Heart right ventricle (tissue), 16 donors: ENCODE data around the gene USH2A. TPM values are rescaled to one million over a fixed set of nuclear protein-coding genes. Genes with fewer than 3 reads are reported as not detected.

Experiments
- ATAC-seq, 8 donors: fragments of 200-7000 bp; cut with Tn5 transposase; one replicate each; pipeline ENCODE4 v1.9.1; 2020; ENCODE audit warnings: mild to moderate bottlenecking in 8 of 8, moderate library complexity in 8 of 8, moderate number of reproducible peaks in 1 of 8
- DNase-seq, 2 donors: peaks; one replicate each; pipeline ENCODE4 v3.0.0-alpha.2; 2020
- H3K27ac ChIP-seq, 10 donors: fragments of 200-600 bp; sonication (generic) in 2 of 10; one replicate each; pipeline versions ENCODE4 v1.5.0 to v1.8.0; 2020 to 2022; ENCODE audit warnings: mild to moderate bottlenecking in 3 of 10
- H3K27me3 ChIP-seq, 7 donors: fragments of 200-600 bp; one replicate each; pipeline ENCODE4 v1.8.0; 2021 to 2022; ENCODE audit warnings: mild to moderate bottlenecking in 2 of 7
- H3K36me3 ChIP-seq, 9 donors: fragments of 200-600 bp; sonication (generic) in 1 of 9; one replicate each; pipeline versions ENCODE4 v1.5.0 to v1.8.0; 2020 to 2022; ENCODE audit warnings: mild to moderate bottlenecking in 2 of 9
- H3K4me1 ChIP-seq, 9 donors: fragments of 200-600 bp; sonication (generic) in 1 of 9; one replicate each; pipeline versions ENCODE4 v1.5.0 to v1.8.0; 2020 to 2022; ENCODE audit warnings: mild to moderate bottlenecking in 4 of 9
- H3K4me3 ChIP-seq, 10 donors: fragments of 200-600 bp; sonication (generic) in 2 of 10; one replicate each; pipeline versions ENCODE4 v1.5.0 to v1.8.0; 2020 to 2022; ENCODE audit warnings: mild to moderate bottlenecking in 7 of 10, moderate library complexity in 2 of 10
- H3K9me3 ChIP-seq, 11 donors: fragments of 200-600 bp in 10 of 11; sonication (generic) in 2 of 11; one replicate each; pipeline versions ENCODE4 v1.5.0 to v1.8.0; 2013 to 2022; ENCODE audit warnings: mild to moderate bottlenecking in 2 of 11, control low read depth in 1 of 11, moderate library complexity in 1 of 11
- CTCF ChIP-seq, 9 donors: fragments of 200-600 bp; sonication (generic) in 2 of 9; IDR thresholded peaks; one replicate each; pipeline versions ENCODE4 v1.5.0 to v1.8.0; 2021 to 2022; ENCODE audit warnings: antibody characterized with exemption in 9 of 9, mild to moderate bottlenecking in 5 of 9, moderate library complexity in 1 of 9
- WGBS, 2 donors: extraction: QIAGEN DNeasy Blood & Tissue Kit; methylation state at CpG; one replicate each; pipeline ENCODE4 v1.1.7; 2013; ENCODE audit warnings: inconsistent platforms in 1 of 2; 5-methylcytosine and 5-hydroxymethylcytosine counted together
- intact Hi-C, 10 donors: fragments of 100-400 bp; cut with DNase I; formaldehyde crosslinking; loops; one replicate each; pipeline versions ENCODE4 v1.11.1 to v1.14.2; 2022
- polyA plus RNA-seq, 2 donors: library from polyadenylated mRNA; stranded (reverse); fragments of 200-250 nt; gene quantifications; one replicate each; pipeline ENCODE4 v1.2.3, GENCODE V29; 2013
- total RNA-seq, 10 donors: library from RNA; stranded (reverse); fragmentation: NEBNext Ultra II Directional in 3 of 10; extraction: Animal tissue kit (Norgen Biotek cat#: 25700) in 3 of 10; gene quantifications; one replicate each; pipeline versions ENCODE4 v1.2.1 to v1.2.4, GENCODE V29; 2021 to 2023
- donor health status: Arrhythmogenic right ventricular cardiomyopathy.
- donor health status: ischemic (EF 13 %, LVEDD 7.1; RV severe dilation, severe dysfunction).
- donor health status: healthy with polysubstance abuse.
- donor health status: DM: no; HTN: yes; CAD: no.
- donor health status: DM: no; HTN: no; CAD: no.
- donor health status: ischemic (EF 25% LVEDD 6.9; RV normal size, moderate dysfunction).
- donor health status: ischemic (EF 25% LVEDD 5.7; RV mildly dilated, moderate dysfunction).
- donor health status: healthy.
- donor health status: DM: yes; HTN: yes; CAD: no.
- donor health status: Ischemic cardiomyopathy.
- donor health status: ischemic (EF 35%, LVEDD 5.7; RV mildly dilated, moderate dysfunction).
- donor health status: nonischemic (EF 11% LVEDD 7.7; RV severe dilation, severe dysfunction).
- donor health status: DM: yes; HTN: yes; CAD: no.
- donor health status: PGD.
- donor health status: ischemic (EF 29% LVEDD 5.4; RV normal size, mild dysfunction).
- donor health status: nonischemic (EF 23%, LVEDD 6.1; RV moderate dilation, normal function).

USH2A gene
- total and polyA plus RNA-seq, 12 donors, result 0.01 to 4.9 (median 3.6) TPM

DNA sequence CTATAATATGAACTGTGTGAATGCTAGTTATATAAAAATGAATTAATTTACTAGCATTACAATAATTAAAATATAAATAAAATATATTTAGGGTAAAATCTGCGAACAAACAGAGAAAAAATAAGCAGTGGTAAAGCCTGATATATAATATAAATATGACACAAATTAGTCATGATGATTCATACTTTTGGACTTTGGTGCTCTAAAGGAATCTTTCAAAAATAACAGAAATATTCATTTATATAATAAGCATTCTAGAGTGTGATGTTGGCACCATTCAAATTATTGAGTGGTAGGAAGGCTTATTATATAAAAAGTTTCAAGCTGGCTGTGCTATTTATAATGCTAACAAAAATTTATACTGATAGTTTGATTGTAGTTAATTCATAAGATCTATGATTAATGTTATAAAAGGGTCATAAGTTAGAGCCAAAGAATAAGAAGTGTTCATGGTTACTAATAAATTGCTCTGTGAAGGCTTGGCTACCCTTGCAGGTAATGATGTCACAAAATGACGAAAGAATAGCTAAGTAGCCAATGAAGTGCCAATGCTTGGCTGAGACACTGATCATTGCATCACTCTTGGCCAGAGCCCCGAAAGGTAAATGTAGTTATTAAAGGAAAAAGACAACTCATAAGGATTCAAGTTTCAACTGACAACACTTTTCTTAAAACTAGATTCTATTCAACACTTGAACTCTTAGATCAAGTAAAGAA, 108.7 kb downstream of the USH2A start:
- 81 to 82% methylated on average over 3 of the region's 3 CpGs for WGBS, 2 donors

GRCh38 chr1:216310776-216311175, 112.5 kb downstream of the USH2A start:
- H3K27me3 ChIP-seq, result no peaks in the 10 kb centered on the region
- 7 to 8% methylated on average over 4 of the region's 4 CpGs for WGBS, 2 donors
- no peaks in the 10 kb centered on the region for H3K9me3 ChIP-seq
- no peak overlapping the region for H3K4me3 ChIP-seq
- TF ChIP-seq CTCF (IDR thresholded peaks at IDR 0.05), result peak in 8 of 9 donors; percentile 8 to 56 (median 48)
- ATAC-seq, result peak in 1 of 8 donors; percentile 39
- H3K4me1 ChIP-seq, result no peaks in the 10 kb centered on the region
- no peaks in the 10 kb centered on the region for H3K36me3 ChIP-seq
- intact Hi-C loops, result loop anchor here in 2 of 10 donors (5.0 to 10.0 kb wide), 2 partner anchors 414 to 432 kb away; partner anchors contain the start of gene ESRRG (in 1 of the 2)
- no peak overlapping the region for H3K27ac ChIP-seq
- DNase-seq, result peak in 1 of 2 donors; percentile 7

More for the DNA sequence above, 108.7 kb downstream of the USH2A start:
- Histone ChIP-seq H3K36me3 (no peaks in the 10 kb centered on the region), H3K27ac (no peak overlapping the region), H3K4me3 (no peak overlapping the region), H3K27me3 (no peaks in the 10 kb centered on the region), H3K9me3 (no peaks in the 10 kb centered on the region), H3K4me1 (no peaks in the 10 kb centered on the region)
- ATAC-seq (no peak), DNase-seq (no peak)
- intact Hi-C loops, result loop anchor here in 2 of 10 donors (5.0 to 10.0 kb wide), 2 partner anchors 410 to 428 kb away; partner anchors contain the start of gene ESRRG (in 1 of the 2)
- no peak for TF ChIP-seq CTCF (IDR thresholded peaks at IDR 0.05)

DNA sequence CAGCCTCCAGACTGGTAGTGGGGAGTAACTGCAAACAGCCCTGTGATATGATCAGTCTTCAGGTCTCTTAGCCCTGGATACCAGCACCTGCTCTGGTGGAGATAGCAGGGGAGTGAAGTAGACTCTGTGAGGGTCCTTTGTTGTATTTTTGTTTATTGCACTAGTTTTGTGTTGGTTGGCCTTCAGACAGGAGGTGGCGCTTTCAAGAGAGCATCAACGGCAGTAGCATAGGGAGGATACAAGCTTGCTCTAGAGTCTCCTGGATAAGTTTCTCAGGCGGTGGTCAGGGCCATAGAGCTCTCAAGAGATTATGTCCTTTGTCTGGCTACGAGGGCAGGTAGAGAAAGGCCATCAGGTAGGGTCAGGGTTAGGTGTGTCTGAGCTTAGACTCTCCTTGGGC, 116.4 kb downstream of the USH2A start:
- intact Hi-C loops, result no loop called here

DNA sequence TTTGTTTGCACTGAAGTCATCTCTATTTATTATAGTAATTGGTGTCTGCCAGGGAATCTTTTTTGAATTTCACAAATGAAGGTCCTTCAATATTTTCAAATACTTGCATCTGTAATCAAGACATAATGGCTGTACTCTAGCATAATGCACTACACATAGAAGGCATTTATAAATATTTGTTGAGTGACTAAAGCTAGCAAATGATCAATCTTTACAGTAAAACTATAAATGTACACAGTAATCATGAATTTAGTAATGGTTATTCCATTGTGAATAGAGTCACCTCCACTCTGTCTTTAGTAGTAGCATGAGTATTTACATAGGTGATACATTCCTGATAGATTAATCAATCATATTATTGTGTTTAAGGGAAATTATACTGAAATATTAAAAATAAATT, 119.6 kb downstream of the USH2A start:
- H3K4me1 ChIP-seq, result no peaks in the 10 kb centered on the region
- H3K4me3 ChIP-seq, result no peak overlapping the region
- H3K27ac ChIP-seq, result no peak overlapping the region
- ATAC-seq, result no peak
- intact Hi-C loops, result no loop called here
- no peak for TF ChIP-seq CTCF (IDR thresholded peaks at IDR 0.05)
- H3K9me3 ChIP-seq, result no peaks in the 10 kb centered on the region
- no peaks in the 10 kb centered on the region for H3K27me3 ChIP-seq
- DNase-seq, result no peak
- H3K36me3 ChIP-seq, result no peaks in the 10 kb centered on the region

More for the DNA sequence above, 116.4 kb downstream of the USH2A start:
- 79 to 83% methylated on average over 4 of the region's 4 CpGs for WGBS, 2 donors
- Histone ChIP-seq H3K9me3 (no peaks in the 10 kb centered on the region), H3K27me3 (no peaks in the 10 kb centered on the region), H3K27ac (no peak overlapping the region), H3K4me1 (no peaks in the 10 kb centered on the region), H3K4me3 (no peak overlapping the region), H3K36me3 (no peaks in the 10 kb centered on the region)
- DNase-seq, result no peak
- no peak for TF ChIP-seq CTCF (IDR thresholded peaks at IDR 0.05)
- no peak for ATAC-seq
